Left renal pelvis (tissue), 4 donors: Measurements from ENCODE around the gene PRDM8. TPM values are rescaled to one million over a fixed set of nuclear protein-coding genes. Genes with fewer than 3 reads are reported as not detected.
"Not testable (repeated sequence)": the region's sequence is repeated elsewhere in the genome, so short reads cannot be mapped to it uniquely, and the experiment has no call there.

Source experiments
- DNase-seq, 4 donors: peaks; one replicate each; pipeline ENCODE4 v3.0.0-alpha.2; 2013; ENCODE audit warnings: low read depth in 4 of 4, low spot score in 3 of 4
- polyA plus RNA-seq, 4 donors: library from polyadenylated mRNA; unstranded; fragments of 120-200 nt; gene quantifications; one replicate each; pipeline ENCODE4 v1.2.1, GENCODE V29; 2013; ENCODE audit not compliant: insufficient read length in 4 of 4

The PRDM8 gene
- polyA plus RNA-seq = 1 to 10 TPM in 3 of 4 donors, under 1 TPM in 1; 0.59 to 1.9 (median 1.8) TPM

GRCh38 chr4:80196922-80197573 is at the start of gene PRDM8:
PRDM8 (plus strand) TSS chr4:80197503; CDS start chr4:80200081, 2,578 bp downstream.
- DNase-seq = no peak

- no peak for DNase-seq
These were observed 46.7 kb upstream of the PRDM8 start for GRCh38 chr4:80150387-80151180.

GRCh38 chr4:80151981-80152380 is 45.3 kb upstream of the PRDM8 start:
- no peak for DNase-seq

GRCh38 chr4:80153874-80154544 is 43.3 kb upstream of the PRDM8 start:
- no peak for DNase-seq

- DNase-seq = no peak
These were observed 42.8 kb upstream of the PRDM8 start for GRCh38 chr4:80154545-80154933.

- no peak for DNase-seq
These were observed 41.9 kb upstream of the PRDM8 start for GRCh38 chr4:80155316-80155982.

- DNase-seq = no peak
These were observed 40.9 kb upstream of the PRDM8 start for GRCh38 chr4:80156410-80156809.

- no peak for DNase-seq
These were observed 35.8 kb upstream of the PRDM8 start for GRCh38 chr4:80161413-80162058.

GRCh38 chr4:80162418-80162817 is 34.9 kb upstream of the PRDM8 start:
- DNase-seq = no peak

GRCh38 chr4:80165855-80166254 is 31.4 kb upstream of the PRDM8 start:
- no peak for DNase-seq

- no peak for DNase-seq
These were observed 26.1 kb upstream of the PRDM8 start for GRCh38 chr4:80171251-80171650.

- no peak for DNase-seq
These were observed 25.6 kb upstream of the PRDM8 start for GRCh38 chr4:80171656-80172055.

GRCh38 chr4:80172203-80172602 is 25.1 kb upstream of the PRDM8 start:
- DNase-seq = no peak

- DNase-seq = no peak
These were observed 23.9 kb upstream of the PRDM8 start for GRCh38 chr4:80173401-80173800.

- no peak for DNase-seq
These were observed 23.5 kb upstream of the PRDM8 start for GRCh38 chr4:80173841-80174240.

GRCh38 chr4:80177793-80178192 is 19.5 kb upstream of the PRDM8 start:
- not testable (repeated sequence) for DNase-seq

- no peak for DNase-seq
These were observed 18.3 kb upstream of the PRDM8 start for GRCh38 chr4:80178964-80179363.

- no peak for DNase-seq
These were observed 17.6 kb upstream of the PRDM8 start for GRCh38 chr4:80179637-80180161.

GRCh38 chr4:80180743-80181142 is 16.6 kb upstream of the PRDM8 start:
- DNase-seq = no peak

- no peak for DNase-seq
These were observed 15.0 kb upstream of the PRDM8 start for GRCh38 chr4:80182237-80182866.
